Activated naive CD4-positive, alpha-beta T cell treated with anti-CD3 and anti-CD28 coated beads, Interleukin-2, amount 50 U/mL, for 24 hours (primary cell): ENCODE measurements around the gene YARS1.

ENCODE experiments used
- H3K27ac Mint-ChIP-seq: one replicate; pipeline ENCODE4 v1.8.0; 2021; ENCODE audit warnings: mild to moderate bottlenecking, mixed read lengths
- H3K27me3 Mint-ChIP-seq: one replicate; pipeline ENCODE4 v1.8.0; 2021; ENCODE audit warnings: mixed read lengths
- H3K36me3 Mint-ChIP-seq: one replicate; pipeline ENCODE4 v1.8.0; 2021; ENCODE audit warnings: mixed read lengths
- H3K4me1 Mint-ChIP-seq: one replicate; pipeline ENCODE4 v1.8.0; 2021; ENCODE audit warnings: mixed read lengths
- H3K4me3 Mint-ChIP-seq: one replicate; pipeline ENCODE4 v1.8.0; 2021; ENCODE audit warnings: mild to moderate bottlenecking, mixed read lengths
- H3K9me3 Mint-ChIP-seq: one replicate; pipeline ENCODE4 v1.8.0; 2021; ENCODE audit warnings: mixed read lengths

The YARS1 gene

DNA sequence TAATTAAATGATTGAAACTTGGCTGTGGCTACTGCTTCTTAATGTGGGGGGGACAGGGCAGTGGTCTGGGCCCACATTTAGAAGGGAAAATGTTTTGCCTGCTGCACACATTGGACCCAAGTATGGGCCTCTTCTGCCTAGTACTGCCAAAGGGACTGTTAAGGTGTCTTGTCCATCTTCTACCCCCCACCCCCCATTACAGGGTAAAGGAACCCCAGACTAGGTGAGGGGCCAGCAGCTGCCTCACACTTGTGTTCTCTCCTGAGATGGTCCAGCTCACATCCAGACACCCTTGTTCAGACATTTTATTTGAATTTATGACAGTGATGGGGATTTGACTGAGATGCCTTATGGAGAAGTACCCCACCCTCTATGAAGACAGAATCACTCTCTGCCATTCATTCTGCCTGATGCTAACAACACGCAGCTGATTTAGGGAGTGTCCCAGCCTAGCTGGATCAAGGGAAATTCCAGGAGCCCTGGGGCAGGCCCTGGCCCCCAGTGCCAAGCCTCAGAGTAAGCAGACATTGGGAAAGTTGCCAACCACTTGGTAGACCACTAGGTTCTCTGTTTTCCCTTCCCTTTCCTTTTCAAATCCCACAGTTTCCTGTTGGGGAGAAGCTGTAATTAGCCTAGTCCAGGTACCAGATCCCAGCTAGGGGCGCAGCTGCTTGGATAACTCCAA lies 42.1 kb downstream of the YARS1 start:
- no peak overlapping the region for H3K4me3 Mint-ChIP-seq
- H3K4me1 Mint-ChIP-seq: peaks cover 18% of the 10 kb centered on the region
- no peaks in the 10 kb centered on the region for H3K27me3 Mint-ChIP-seq
- peaks cover 15% of the 10 kb centered on the region for H3K36me3 Mint-ChIP-seq
- H3K27ac Mint-ChIP-seq: peak overlapping the region; percentile 8
- no peaks in the 10 kb centered on the region for H3K9me3 Mint-ChIP-seq

DNA sequence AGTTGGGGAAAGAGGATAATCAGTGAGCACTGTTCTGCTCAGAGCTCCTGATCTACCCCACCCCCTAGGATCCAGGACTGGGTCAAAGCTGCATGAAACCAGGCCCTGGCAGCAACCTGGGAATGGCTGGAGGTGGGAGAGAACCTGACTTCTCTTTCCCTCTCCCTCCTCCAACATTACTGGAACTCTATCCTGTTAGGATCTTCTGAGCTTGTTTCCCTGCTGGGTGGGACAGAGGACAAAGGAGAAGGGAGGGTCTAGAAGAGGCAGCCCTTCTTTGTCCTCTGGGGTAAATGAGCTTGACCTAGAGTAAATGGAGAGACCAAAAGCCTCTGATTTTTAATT lies 42.7 kb downstream of the YARS1 start:
- Mint-ChIP-seq H3K27me3 (no peaks in the 10 kb centered on the region), H3K27ac (peak overlapping the region; percentile 69), H3K4me3 (no peak overlapping the region), H3K4me1 (peaks cover 18% of the 10 kb centered on the region), H3K36me3 (peaks cover 15% of the 10 kb centered on the region), H3K9me3 (no peaks in the 10 kb centered on the region)

DNA sequence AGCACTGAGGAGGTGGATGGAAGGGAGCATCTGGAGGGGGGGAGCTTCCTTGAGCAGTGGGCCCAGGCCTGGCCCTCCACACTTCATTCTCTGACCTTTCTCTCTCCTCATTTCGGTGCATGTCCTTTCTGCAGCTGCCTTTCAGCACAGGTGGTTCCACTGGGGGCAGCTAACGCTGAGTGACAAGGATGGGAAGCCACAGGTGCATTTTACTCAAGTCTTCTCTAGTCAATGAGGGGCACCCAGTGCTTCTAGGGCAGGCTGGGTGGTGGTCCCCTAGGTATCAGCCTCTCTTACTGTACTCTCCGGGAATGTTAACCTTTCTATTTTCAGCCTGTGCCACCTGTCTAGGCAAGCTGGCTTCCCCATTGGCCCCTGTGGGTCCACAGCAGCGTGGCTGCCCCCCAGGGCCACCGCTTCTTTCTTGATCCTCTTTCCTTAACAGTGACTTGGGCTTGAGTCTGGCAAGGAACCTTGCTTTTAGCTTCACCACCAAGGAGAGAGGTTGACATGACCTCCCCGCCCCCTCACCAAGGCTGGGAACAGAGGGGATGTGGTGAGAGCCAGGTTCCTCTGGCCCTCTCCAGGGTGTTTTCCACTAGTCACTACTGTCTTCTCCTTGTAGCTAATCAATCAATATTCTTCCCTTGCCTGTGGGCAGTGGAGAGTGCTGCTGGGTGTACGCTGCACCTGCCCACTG lies 43.2 kb downstream of the YARS1 start:
- H3K4me1 Mint-ChIP-seq: peaks cover 18% of the 10 kb centered on the region
- H3K4me3 Mint-ChIP-seq: no peak overlapping the region
- H3K27ac Mint-ChIP-seq: peak overlapping the region; percentile 69
- peaks cover 15% of the 10 kb centered on the region for H3K36me3 Mint-ChIP-seq
- H3K27me3 Mint-ChIP-seq: no peaks in the 10 kb centered on the region
- H3K9me3 Mint-ChIP-seq: no peaks in the 10 kb centered on the region

DNA sequence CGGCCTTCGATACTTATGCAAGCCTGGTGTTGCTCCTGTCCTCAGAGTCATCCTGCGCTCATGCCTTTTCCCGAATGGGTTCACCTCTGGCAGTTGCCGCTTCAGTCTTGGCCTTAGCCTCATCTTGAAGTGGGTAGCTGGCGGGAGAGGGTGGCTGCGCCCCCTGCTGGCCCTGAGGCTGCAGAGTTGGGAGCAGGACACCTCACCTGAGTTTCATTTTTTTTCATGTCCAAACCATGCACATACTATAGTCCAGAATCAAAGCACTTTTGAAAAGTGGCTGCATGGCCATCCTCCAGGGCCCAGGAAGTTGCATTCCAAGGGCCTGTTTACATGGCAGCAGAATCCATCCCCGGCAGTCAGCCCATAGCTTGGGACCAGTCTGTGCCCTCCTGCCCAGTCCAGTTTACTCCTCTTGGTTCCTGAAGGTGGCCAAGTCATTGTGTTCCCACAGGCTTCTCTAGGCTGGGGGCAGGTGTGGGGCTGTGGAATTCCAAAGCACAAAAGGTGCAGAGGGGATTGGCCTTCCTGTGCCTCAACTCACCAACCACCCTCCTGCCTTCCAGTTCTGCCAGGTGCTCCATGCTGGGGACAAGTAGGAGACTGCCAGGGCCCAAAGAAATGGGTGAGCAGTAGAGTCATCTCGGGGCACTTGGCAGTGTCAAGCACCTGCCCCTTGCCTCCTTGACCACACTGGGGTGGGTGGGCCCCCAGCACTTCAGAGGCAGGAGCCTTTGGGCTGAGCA lies 44.0 kb downstream of the YARS1 start:
- H3K9me3 Mint-ChIP-seq: no peaks in the 10 kb centered on the region
- peak overlapping the region; percentile 80 for H3K27ac Mint-ChIP-seq
- H3K4me1 Mint-ChIP-seq: peaks cover 18% of the 10 kb centered on the region
- H3K4me3 Mint-ChIP-seq: no peak overlapping the region
- H3K36me3 Mint-ChIP-seq: peaks cover 15% of the 10 kb centered on the region
- H3K27me3 Mint-ChIP-seq: no peaks in the 10 kb centered on the region

DNA sequence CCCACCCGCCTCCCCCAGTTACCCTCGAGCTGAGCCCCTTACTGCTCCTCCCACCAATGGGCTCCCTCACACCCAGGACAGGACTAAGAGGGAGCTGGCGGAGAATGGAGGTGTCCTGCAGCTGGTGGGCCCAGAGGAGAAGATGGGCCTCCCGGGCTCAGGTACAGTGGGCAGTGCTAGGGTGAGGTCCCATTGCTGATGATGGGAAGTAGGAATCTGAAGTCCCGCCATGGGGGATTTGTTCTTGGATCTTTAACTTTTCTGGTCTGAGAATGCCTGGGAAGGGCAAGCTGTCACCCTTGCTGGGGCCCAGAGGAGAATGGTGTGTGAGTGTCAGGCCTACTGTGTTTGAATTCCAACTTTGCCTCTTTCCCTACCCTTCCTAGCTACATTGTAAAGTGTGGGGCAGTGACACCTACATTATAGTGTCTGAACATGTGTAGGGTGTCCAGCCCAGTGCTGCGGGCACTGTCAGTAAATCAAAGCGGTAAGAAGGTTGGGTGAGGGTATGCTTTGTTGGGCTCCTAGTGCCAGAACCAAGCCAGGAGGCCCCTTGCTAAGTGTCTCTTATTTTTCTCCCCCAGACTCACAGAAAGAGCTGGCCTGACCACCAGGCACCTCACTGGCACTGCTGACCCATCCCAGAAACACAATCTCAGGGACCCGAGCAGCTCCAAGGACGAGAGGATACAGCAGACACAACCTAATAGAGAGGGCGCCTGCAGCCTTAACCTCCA lies 44.7 kb downstream of the YARS1 start:
- peak overlapping the region; percentile 35 for H3K27ac Mint-ChIP-seq
- H3K4me3 Mint-ChIP-seq: no peak overlapping the region
- H3K36me3 Mint-ChIP-seq: peaks cover 13% of the 10 kb centered on the region
- H3K4me1 Mint-ChIP-seq: peaks cover 18% of the 10 kb centered on the region
- H3K27me3 Mint-ChIP-seq: no peaks in the 10 kb centered on the region
- no peaks in the 10 kb centered on the region for H3K9me3 Mint-ChIP-seq

DNA sequence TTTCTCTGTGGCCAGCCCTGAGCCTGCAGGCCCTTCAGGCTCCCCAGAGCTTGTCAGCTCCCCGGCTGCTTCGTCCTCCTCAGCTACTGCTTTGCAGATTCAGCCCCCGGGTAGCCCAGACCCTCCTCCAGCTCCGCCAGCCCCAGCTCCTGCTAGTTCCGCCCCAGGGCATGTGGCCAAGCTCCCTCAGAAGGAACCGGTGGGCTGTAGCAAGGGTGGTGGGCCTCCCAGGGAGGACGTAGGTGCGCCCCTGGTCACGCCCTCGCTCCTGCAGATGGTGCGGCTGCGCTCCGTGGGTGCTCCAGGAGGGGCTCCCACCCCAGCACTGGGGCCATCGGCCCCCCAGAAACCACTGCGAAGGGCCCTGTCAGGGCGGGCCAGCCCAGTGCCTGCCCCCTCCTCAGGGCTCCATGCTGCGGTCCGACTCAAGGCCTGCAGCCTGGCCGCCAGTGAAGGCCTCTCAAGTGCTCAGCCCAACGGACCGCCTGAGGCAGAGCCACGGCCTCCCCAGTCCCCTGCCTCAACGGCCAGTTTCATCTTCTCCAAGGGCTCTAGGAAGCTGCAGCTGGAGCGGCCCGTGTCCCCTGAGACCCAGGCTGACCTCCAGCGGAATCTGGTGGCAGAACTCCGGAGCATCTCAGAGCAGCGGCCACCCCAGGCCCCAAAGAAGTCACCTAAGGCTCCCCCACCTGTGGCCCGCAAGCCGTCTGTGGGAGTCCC lies 45.4 kb downstream of the YARS1 start:
- peaks cover 18% of the 10 kb centered on the region for H3K4me1 Mint-ChIP-seq
- no peak overlapping the region for H3K4me3 Mint-ChIP-seq
- no peaks in the 10 kb centered on the region for H3K27me3 Mint-ChIP-seq
- peaks cover 13% of the 10 kb centered on the region for H3K36me3 Mint-ChIP-seq
- no peak overlapping the region for H3K27ac Mint-ChIP-seq
- H3K9me3 Mint-ChIP-seq: no peaks in the 10 kb centered on the region

DNA sequence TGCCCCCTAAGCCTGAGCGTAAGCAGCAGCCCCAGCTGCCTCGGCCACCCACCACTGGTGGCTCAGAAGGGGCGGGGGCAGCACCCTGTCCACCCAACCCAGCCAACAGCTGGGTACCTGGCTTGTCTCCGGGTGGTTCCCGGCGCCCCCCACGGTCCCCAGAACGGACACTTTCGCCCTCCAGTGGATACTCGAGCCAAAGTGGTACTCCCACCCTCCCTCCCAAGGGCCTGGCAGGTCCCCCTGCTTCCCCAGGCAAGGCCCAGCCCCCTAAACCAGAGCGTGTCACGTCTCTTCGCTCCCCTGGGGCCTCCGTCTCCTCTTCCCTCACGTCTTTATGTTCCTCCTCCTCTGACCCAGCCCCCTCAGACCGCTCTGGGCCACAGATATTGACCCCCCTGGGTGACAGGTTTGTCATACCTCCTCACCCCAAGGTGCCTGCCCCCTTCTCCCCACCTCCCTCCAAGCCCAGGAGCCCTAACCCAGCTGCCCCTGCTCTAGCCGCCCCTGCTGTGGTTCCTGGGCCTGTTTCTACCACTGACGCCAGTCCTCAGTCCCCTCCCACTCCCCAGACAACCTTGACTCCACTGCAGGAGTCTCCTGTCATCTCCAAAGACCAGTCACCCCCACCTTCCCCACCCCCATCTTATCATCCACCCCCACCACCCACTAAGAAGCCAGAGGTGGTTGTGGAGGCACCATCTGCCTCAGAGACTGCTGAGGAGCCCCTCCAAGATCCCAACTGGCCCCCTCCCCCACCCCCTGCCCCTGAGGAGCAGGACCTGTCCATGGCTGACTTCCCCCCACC lies 46.2 kb downstream of the YARS1 start:
- peaks cover 18% of the 10 kb centered on the region for H3K4me1 Mint-ChIP-seq
- H3K36me3 Mint-ChIP-seq: peaks cover 13% of the 10 kb centered on the region
- no peak overlapping the region for H3K27ac Mint-ChIP-seq
- H3K4me3 Mint-ChIP-seq: no peak overlapping the region
- H3K27me3 Mint-ChIP-seq: no peaks in the 10 kb centered on the region
- H3K9me3 Mint-ChIP-seq: no peaks in the 10 kb centered on the region

DNA sequence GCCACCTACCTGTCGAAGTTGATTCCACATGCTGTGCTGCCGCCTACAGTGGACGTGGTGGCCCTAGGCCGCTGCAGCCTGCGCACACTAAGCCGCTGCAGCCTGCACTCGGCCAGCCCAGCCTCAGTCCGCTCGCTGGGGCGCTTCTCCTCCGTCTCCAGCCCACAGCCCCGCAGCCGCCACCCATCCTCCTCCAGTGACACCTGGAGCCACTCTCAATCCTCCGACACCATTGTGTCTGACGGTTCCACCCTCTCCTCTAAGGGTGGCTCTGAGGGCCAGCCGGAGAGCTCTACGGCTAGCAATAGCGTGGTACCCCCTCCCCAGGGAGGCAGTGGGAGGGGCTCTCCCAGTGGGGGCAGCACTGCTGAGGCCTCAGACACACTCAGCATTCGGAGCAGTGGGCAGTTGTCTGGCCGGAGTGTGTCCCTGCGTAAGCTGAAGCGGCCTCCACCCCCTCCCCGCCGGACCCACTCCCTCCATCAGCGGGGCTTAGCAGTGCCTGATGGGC lies 46.9 kb downstream of the YARS1 start:
- Mint-ChIP-seq H3K27ac (no peak overlapping the region), H3K36me3 (peaks cover 11% of the 10 kb centered on the region), H3K27me3 (no peaks in the 10 kb centered on the region), H3K4me3 (no peak overlapping the region), H3K9me3 (no peaks in the 10 kb centered on the region), H3K4me1 (peaks cover 18% of the 10 kb centered on the region)

DNA sequence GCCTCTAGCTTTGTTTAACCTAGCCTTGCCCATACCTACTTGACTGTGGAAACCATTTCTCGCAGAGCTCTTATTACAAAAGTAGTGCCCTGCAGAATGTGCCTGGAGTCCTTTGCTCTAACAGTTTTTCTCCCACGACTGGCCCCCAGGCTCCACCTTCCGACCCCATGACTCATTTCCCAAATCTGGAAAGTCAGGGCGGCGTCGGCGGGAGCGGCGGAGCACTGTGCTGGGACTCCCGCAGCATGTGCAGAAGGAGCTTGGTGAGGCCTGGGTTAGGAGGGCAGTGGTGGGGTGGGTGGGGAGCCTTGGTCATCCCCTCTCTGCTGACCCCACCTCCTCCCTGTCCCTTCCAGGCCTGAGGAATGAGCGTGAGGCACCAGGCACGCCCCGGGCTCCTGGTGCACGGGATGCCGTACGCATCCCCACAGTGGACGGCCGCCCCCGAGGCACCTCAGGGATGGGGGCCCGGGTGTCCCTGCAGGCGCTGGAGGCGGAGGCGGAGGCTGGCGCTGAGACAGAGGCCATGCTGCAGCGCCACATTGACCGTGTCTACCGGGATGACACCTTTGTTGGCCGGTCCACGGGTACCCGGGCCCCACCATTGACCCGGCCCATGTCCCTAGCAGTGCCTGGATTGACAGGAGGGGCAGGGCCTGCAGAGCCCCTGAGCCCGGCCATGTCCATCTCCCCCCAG lies 47.5 kb downstream of the YARS1 start:
- H3K4me1 Mint-ChIP-seq: peaks cover 15% of the 10 kb centered on the region
- H3K36me3 Mint-ChIP-seq: peaks cover 11% of the 10 kb centered on the region
- no peak overlapping the region for H3K27ac Mint-ChIP-seq
- H3K9me3 Mint-ChIP-seq: no peaks in the 10 kb centered on the region
- no peak overlapping the region for H3K4me3 Mint-ChIP-seq
- no peaks in the 10 kb centered on the region for H3K27me3 Mint-ChIP-seq

DNA sequence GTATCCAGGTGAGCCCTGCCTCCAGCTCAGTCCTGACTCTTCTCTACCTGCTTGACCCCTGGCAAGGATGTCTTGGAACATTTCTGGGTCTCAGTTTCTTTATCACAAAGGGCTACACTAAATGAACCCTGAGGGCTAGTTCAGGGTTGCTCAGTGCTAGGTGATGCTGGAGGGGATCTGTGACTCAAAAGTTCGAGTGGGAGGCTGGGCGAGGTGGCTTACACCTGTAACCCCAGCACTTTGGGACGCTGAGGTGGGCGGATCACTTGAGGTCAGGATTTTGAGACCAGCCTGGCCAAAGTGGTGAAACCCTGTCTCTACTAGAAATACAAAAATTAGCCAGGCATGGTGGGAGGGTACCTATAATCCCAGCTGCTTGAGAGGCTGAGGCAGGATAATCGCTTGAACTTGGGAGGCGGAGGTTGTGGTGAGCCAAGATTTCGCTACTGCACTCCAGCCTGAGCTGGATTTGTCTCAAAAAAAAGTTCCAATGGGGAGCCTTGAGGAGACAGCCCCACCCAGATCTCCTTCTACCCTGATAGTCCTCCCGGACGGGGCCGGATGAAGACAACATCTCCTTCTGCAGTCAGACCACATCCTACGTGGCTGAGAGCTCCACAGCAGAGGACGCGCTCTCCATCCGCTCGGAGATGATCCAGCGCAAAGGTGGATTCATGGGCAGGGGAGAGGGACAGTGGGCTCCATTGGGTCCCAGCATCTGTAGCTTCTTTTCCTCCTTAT lies 48.9 kb downstream of the YARS1 start:
- Mint-ChIP-seq H3K36me3 (peaks cover 4% of the 10 kb centered on the region), H3K27me3 (no peaks in the 10 kb centered on the region), H3K4me3 (no peak overlapping the region), H3K27ac (no peak overlapping the region), H3K4me1 (peaks cover 10% of the 10 kb centered on the region), H3K9me3 (no peaks in the 10 kb centered on the region)

DNA sequence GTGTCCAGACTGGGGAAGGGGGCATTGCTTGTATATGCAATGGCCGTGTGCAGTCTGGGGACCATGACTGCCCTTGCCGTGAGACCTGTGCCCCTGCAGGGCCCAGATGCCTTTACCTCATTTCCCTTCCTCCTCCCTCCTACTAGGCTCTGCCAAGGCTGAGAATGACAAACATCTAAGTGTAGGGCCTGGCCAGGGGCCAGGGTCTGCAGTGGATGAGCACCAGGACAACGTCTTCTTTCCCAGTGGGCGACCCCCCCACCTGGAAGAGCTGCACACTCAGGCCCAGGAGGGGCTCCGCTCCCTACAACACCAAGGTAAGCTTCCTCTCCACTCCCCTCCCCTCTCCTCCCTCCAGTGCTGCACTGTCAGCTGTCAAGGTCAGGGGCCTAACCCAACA lies 49.5 kb downstream of the YARS1 start:
- Mint-ChIP-seq H3K27ac (no peak overlapping the region), H3K9me3 (no peaks in the 10 kb centered on the region), H3K4me1 (peaks cover 6% of the 10 kb centered on the region), H3K27me3 (no peaks in the 10 kb centered on the region), H3K36me3 (no peaks in the 10 kb centered on the region), H3K4me3 (no peak overlapping the region)

DNA sequence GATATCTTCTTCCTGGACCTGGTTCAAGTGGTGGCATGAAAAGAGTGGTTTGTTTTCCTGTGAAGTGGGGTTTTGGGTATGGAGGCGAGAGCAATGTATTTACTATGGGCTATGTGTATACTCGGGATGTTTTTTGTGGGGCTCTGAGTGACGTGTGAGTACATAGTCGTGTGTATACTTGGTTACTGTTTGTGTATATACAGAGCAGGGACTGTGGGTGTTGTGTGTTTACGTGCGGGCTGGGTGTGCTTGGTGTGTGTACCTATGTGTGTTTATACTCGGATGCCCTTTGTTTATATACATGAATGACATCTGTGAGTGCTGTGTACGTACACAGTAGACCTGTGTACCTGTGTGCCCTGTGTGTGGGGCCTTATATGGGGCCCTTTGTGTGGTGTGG lies 50.0 kb downstream of the YARS1 start:
- Mint-ChIP-seq H3K27ac (no peak overlapping the region), H3K9me3 (no peaks in the 10 kb centered on the region), H3K27me3 (no peaks in the 10 kb centered on the region), H3K4me3 (no peak overlapping the region), H3K4me1 (peaks cover 5% of the 10 kb centered on the region), H3K36me3 (no peaks in the 10 kb centered on the region)

DNA sequence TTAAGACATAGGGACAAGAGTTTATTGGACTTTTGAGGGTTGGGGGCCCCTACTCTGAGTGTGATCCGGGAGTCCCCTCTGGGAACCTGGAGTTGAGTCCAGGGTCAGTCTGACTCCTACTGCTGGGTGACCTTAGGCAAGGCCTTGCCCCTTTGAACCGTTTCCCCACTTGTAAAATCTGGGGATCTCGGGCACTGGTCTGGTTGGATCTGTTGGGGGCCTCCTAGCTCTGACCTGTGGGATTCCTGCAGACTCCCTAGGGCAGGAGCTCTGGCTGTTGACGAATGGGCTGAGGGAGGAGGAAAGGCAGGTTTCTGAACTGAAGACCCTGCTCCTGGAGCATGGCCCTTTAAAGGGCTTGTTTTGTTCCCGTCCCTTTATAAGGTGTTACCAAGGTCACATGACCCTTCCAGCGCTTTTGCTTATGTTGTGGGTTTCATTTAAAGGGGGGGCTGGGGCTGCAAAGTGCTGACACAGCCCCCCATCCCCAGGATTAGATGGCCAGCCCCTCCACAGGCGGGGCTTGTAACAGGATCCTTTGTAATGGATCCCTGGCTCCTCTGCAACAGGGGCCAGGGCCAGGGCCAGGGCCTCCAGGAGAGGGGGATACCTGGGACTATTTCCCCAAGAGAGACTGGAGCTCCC lies 50.7 kb downstream of the YARS1 start:
- Mint-ChIP-seq H3K27ac (no peak overlapping the region), H3K9me3 (no peaks in the 10 kb centered on the region), H3K4me3 (no peak overlapping the region), H3K27me3 (no peaks in the 10 kb centered on the region), H3K36me3 (no peaks in the 10 kb centered on the region), H3K4me1 (peaks cover 12% of the 10 kb centered on the region)
